HEK293 (cell line): ENCODE results near the gene DAAM1.

ENCODE experiments used
- CTCF ChIA-PET: fragments of 350-600 bp; formaldehyde crosslinking; extraction: SDS; loops from one replicate; lab custom pipeline; 2021; ENCODE audit warnings: antibody characterized with exemption; lab: Yijun Ruan, JAX
- POLR2A ChIA-PET: fragments of 300-600 bp; formaldehyde crosslinking; extraction: SDS; loops from one replicate; lab custom pipeline; 2020; ENCODE audit warnings: antibody characterized with exemption, inconsistent platforms; lab: Yijun Ruan, JAX
- H3K27ac ChIP-seq: fragments of 200-500 bp; sonication (Bioruptor generic); 2 replicates; pipeline ENCODE4 v1.5.1; 2014; ENCODE audit warnings: low read depth, low read length, control low read depth, inconsistent platforms; ENCODE audit errors: extremely low read depth
- H3K36me3 ChIP-seq, 2 experiments: fragments of 200-500 bp in 1 of 2; sonication (Bioruptor generic) in 1 of 2; 1 replicate in 1 of 2; 2 replicates in 1 of 2; pipeline ENCODE4 v1.5.1; 2014 to 2017; ENCODE audit warnings: inconsistent platforms in 2 of 2, low read length in 2 of 2; ENCODE audit not compliant: control insufficient read depth in 2 of 2, insufficient read depth in 1 of 2
- H3K4me1 ChIP-seq: fragments of 200-500 bp; sonication (Bioruptor generic); 2 replicates; pipeline ENCODE4 v1.5.1; 2014; ENCODE audit warnings: mild to moderate bottlenecking, low read length, inconsistent platforms; ENCODE audit not compliant: control insufficient read depth, insufficient read depth
- H3K4me3 ChIP-seq: 2 replicates; pipeline ENCODE4 v1.5.1; 2011; ENCODE audit warnings: low read depth, mild to moderate bottlenecking, control low read depth, low read length, moderate library complexity
- H3K9me3 ChIP-seq: fragments of 200-500 bp; sonication (Bioruptor generic); 2 replicates; pipeline ENCODE4 v1.5.1; 2014; ENCODE audit warnings: low read depth, low read length, inconsistent platforms; ENCODE audit not compliant: control insufficient read depth, insufficient read depth
- BCL11A ChIP-seq: fragments of 450-650 bp; formaldehyde crosslinking; IDR thresholded peaks from 2 replicates; pipeline ENCODE4 v1.5.1; 2016; ENCODE audit warnings: low read depth, missing biosample characterization, missing genetic modification characterization
- GFI1B ChIP-seq: fragments of 450-650 bp; formaldehyde crosslinking; IDR thresholded peaks from 2 replicates; pipeline ENCODE4 v1.5.1; 2016; ENCODE audit warnings: missing biosample characterization, missing genetic modification characterization
- MEIS1 ChIP-seq: sonication (generic); formaldehyde crosslinking; IDR thresholded peaks from 2 replicates; pipeline ENCODE4 v1.8.1; 2022; ENCODE audit warnings: missing genetic modification reagents, mild to moderate bottlenecking, borderline replicate concordance
- SP7 ChIP-seq: fragments of 450-650 bp; formaldehyde crosslinking; IDR thresholded peaks from 2 replicates; pipeline ENCODE4 v1.5.1; 2016; ENCODE audit warnings: missing biosample characterization, missing genetic modification characterization
- WT1 ChIP-seq: fragments of 450-650 bp; formaldehyde crosslinking; IDR thresholded peaks from 2 replicates; pipeline ENCODE4 v1.5.1; 2016; ENCODE audit warnings: missing biosample characterization, missing genetic modification characterization
- ZBTB21 ChIP-seq: fragments of 450-650 bp; formaldehyde crosslinking; IDR thresholded peaks from 2 replicates; pipeline ENCODE4 v1.5.1; 2017; ENCODE audit warnings: missing biosample characterization, missing genetic modification characterization
- ZFP69B ChIP-seq: fragments of 450-650 bp; formaldehyde crosslinking; IDR thresholded peaks from 2 replicates; pipeline ENCODE4 v1.5.1; 2016; ENCODE audit warnings: missing biosample characterization, missing genetic modification characterization
- ZNF121 ChIP-seq: fragments of 450-650 bp; formaldehyde crosslinking; IDR thresholded peaks from 2 replicates; pipeline ENCODE4 v1.5.1; 2016; ENCODE audit warnings: missing biosample characterization, missing genetic modification characterization
- ZNF140 ChIP-seq: fragments of 450-650 bp; formaldehyde crosslinking; IDR thresholded peaks from 2 replicates; pipeline ENCODE4 v1.5.1; 2016; ENCODE audit warnings: missing biosample characterization, missing genetic modification characterization
- ZNF184 ChIP-seq: fragments of 450-650 bp; IDR thresholded peaks from 2 replicates; pipeline ENCODE4 v1.5.1; 2018; ENCODE audit warnings: missing biosample characterization, mild to moderate bottlenecking, missing genetic modification characterization
- ZNF19 ChIP-seq: fragments of 450-650 bp; formaldehyde crosslinking; IDR thresholded peaks from 2 replicates; pipeline ENCODE4; 2016; ENCODE audit warnings: missing biosample characterization, missing genetic modification characterization, low read depth
- ZNF248 ChIP-seq: fragments of 450-650 bp; formaldehyde crosslinking; IDR thresholded peaks from 2 replicates; pipeline ENCODE4 v1.5.1; 2017; ENCODE audit warnings: missing biosample characterization, missing genetic modification characterization
- ZNF26 ChIP-seq: fragments of 450-650 bp; formaldehyde crosslinking; IDR thresholded peaks from 2 replicates; pipeline ENCODE4 v1.5.1; 2016; ENCODE audit warnings: missing biosample characterization, missing genetic modification characterization
- ZNF335 ChIP-seq: fragments of 450-650 bp; formaldehyde crosslinking; conservative IDR thresholded peaks from 2 replicates; pipeline ENCODE4 v1.5.1; 2016; ENCODE audit warnings: missing biosample characterization, missing genetic modification characterization
- ZNF341 ChIP-seq: fragments of 450-650 bp; formaldehyde crosslinking; IDR thresholded peaks from 2 replicates; pipeline ENCODE4; 2016; ENCODE audit warnings: low read depth, missing biosample characterization, missing genetic modification characterization
- ZNF366 ChIP-seq: fragments of 450-650 bp; formaldehyde crosslinking; conservative IDR thresholded peaks from 2 replicates; pipeline ENCODE4 v1.5.1; 2016; ENCODE audit warnings: missing biosample characterization, missing genetic modification characterization
- ZNF404 ChIP-seq: fragments of 450-650 bp; formaldehyde crosslinking; IDR thresholded peaks from 2 replicates; pipeline ENCODE4 v1.5.1; 2017; ENCODE audit warnings: missing biosample characterization, missing genetic modification characterization
- ZNF560 ChIP-seq: fragments of 450-650 bp; formaldehyde crosslinking; IDR thresholded peaks from 2 replicates; pipeline ENCODE4 v1.5.1; 2017; ENCODE audit warnings: missing biosample characterization, missing genetic modification characterization, borderline replicate concordance
- ZNF658 ChIP-seq: fragments of 450-650 bp; formaldehyde crosslinking; IDR thresholded peaks from 2 replicates; pipeline ENCODE4; 2016; ENCODE audit warnings: missing biosample characterization, missing genetic modification characterization
- ZNF670 ChIP-seq: fragments of 450-650 bp; formaldehyde crosslinking; IDR thresholded peaks from 2 replicates; pipeline ENCODE4 v1.5.1; 2016; ENCODE audit warnings: missing biosample characterization, missing genetic modification characterization, low read depth
- ZNF677 ChIP-seq: fragments of 450-650 bp; IDR thresholded peaks from 2 replicates; pipeline ENCODE4 v1.5.0; 2018; ENCODE audit warnings: missing biosample characterization, mild to moderate bottlenecking, missing genetic modification characterization, moderate library complexity
- ZSCAN30 ChIP-seq: fragments of 450-650 bp; IDR thresholded peaks from 2 replicates; pipeline ENCODE4 v1.5.1; 2018; ENCODE audit warnings: missing biosample characterization, mild to moderate bottlenecking, missing genetic modification characterization, moderate library complexity
- ZXDB ChIP-seq: fragments of 450-650 bp; formaldehyde crosslinking; IDR thresholded peaks from 2 replicates; pipeline ENCODE4 v1.5.1; 2016; ENCODE audit warnings: missing biosample characterization, missing genetic modification characterization
- TF ChIP-seq, protein P1 (sequence below): fragments of 450-650 bp; formaldehyde crosslinking; IDR thresholded peaks from 2 replicates; pipeline ENCODE4 v1.5.1; 2016; ENCODE audit warnings: missing biosample characterization, missing genetic modification characterization
- TF ChIP-seq, protein P2 (sequence below): fragments of 450-650 bp; formaldehyde crosslinking; IDR thresholded peaks from 2 replicates; pipeline ENCODE4 v1.5.1; 2016; ENCODE audit warnings: missing biosample characterization, missing genetic modification characterization
- TF ChIP-seq, protein P3 (sequence below): fragments of 450-650 bp; formaldehyde crosslinking; conservative IDR thresholded peaks from 2 replicates; pipeline ENCODE4 v1.5.1; 2016; ENCODE audit warnings: low read depth, missing biosample characterization, missing genetic modification characterization

DAAM1 gene

GRCh38 chr14:59310633-59311032 is 122.2 kb downstream of the DAAM1 start:
- peaks cover 15% of the 10 kb centered on the region for H3K4me1 ChIP-seq
- ChIA-PET POLR2A (no interaction called here), CTCF (no interaction called here)
- no peak overlapping the region for H3K4me3 ChIP-seq
- no peaks in the 10 kb centered on the region for H3K36me3 ChIP-seq
- TF ChIP-seq ZBTB21 (tag by site-specific recombination) (no peak), ZXDB (no peak), ZNF19 (no peak), ZNF341 (tag by site-specific recombination) (no peak), ZFP69B (tag by site-specific recombination) (no peak), SP7 (tag by site-specific recombination) (peak; percentile 66; the same call in 1 of the 2 replicates), MEIS1 (0 out of 2 replicates have a peak, but pooled peaks have one; percentile 46), ZNF677 (tag by site-specific recombination) (no peak), ZSCAN30 (tag by site-specific recombination) (no peak), WT1 (tag by site-specific recombination) (0 out of 2 replicates have a peak, but pooled peaks have one; percentile 14), ZNF26 (no peak), ZNF335 (no peak), ZNF404 (tag by site-specific recombination) (no peak)
- TF ChIP-seq, protein P1, sequence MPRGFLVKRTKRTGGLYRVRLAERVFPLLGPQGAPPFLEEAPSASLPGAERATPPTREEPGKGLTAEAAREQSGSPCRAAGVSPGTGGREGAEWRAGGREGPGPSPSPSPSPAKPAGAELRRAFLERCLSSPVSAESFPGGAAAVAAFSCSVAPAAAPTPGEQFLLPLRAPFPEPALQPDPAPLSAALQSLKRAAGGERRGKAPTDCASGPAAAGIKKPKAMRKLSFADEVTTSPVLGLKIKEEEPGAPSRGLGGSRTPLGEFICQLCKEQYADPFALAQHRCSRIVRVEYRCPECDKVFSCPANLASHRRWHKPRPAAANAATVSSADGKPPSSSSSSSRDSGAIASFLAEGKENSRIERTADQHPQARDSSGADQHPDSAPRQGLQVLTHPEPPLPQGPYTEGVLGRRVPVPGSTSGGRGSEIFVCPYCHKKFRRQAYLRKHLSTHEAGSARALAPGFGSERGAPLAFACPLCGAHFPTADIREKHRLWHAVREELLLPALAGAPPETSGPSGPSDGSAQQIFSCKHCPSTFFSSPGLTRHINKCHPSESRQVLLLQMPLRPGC = no peak
- H3K9me3 ChIP-seq = no peaks in the 10 kb centered on the region
- H3K27ac ChIP-seq = no peak overlapping the region

GRCh38 chr14:59311723-59312122 is 123.3 kb downstream of the DAAM1 start:
- no peak overlapping the region for H3K4me3 ChIP-seq
- peaks cover 8% of the 10 kb centered on the region; the same call in 1 of the 2 replicates for H3K4me1 ChIP-seq
- H3K27ac ChIP-seq = no peak overlapping the region
- H3K9me3 ChIP-seq = no peaks in the 10 kb centered on the region
- TF ChIP-seq ZNF121 (tag by site-specific recombination) = peak; percentile 55; the same call in 1 of the 2 replicates
- no peak for TF ChIP-seq ZNF184 (tag by site-specific recombination)
- no peak for TF ChIP-seq ZNF366
- TF ChIP-seq ZNF560 (tag by site-specific recombination) = no peak
- no peak for TF ChIP-seq ZNF248
- no peak for TF ChIP-seq ZNF140 (tag by site-specific recombination)
- ChIA-PET POLR2A (no interaction called here), CTCF (no interaction called here)
- H3K36me3 ChIP-seq = no peaks in the 10 kb centered on the region

- no peaks in the 10 kb centered on the region for H3K9me3 ChIP-seq
- no peaks in the 10 kb centered on the region for H3K36me3 ChIP-seq
- CTCF ChIA-PET = interaction anchor here (0.9 kb wide), 1 partner anchor 21 kb away, joined by 5 read pairs; no protein-coding TSS in a partner anchor
- POLR2A ChIA-PET = interaction anchor here (1.7 kb wide), 1 partner anchor 125 kb away, joined by 7 read pairs; the partner anchor contains the start of gene DAAM1
- peaks cover 4% of the 10 kb centered on the region; the same call in 1 of the 2 replicates for H3K4me1 ChIP-seq
- H3K27ac ChIP-seq = no peak overlapping the region
- H3K4me3 ChIP-seq = no peak overlapping the region
- TF ChIP-seq, protein P2, sequence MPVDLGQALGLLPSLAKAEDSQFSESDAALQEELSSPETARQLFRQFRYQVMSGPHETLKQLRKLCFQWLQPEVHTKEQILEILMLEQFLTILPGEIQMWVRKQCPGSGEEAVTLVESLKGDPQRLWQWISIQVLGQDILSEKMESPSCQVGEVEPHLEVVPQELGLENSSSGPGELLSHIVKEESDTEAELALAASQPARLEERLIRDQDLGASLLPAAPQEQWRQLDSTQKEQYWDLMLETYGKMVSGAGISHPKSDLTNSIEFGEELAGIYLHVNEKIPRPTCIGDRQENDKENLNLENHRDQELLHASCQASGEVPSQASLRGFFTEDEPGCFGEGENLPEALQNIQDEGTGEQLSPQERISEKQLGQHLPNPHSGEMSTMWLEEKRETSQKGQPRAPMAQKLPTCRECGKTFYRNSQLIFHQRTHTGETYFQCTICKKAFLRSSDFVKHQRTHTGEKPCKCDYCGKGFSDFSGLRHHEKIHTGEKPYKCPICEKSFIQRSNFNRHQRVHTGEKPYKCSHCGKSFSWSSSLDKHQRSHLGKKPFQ (tag by site-specific recombination) = no peak
- TF ChIP-seq, protein P3, sequence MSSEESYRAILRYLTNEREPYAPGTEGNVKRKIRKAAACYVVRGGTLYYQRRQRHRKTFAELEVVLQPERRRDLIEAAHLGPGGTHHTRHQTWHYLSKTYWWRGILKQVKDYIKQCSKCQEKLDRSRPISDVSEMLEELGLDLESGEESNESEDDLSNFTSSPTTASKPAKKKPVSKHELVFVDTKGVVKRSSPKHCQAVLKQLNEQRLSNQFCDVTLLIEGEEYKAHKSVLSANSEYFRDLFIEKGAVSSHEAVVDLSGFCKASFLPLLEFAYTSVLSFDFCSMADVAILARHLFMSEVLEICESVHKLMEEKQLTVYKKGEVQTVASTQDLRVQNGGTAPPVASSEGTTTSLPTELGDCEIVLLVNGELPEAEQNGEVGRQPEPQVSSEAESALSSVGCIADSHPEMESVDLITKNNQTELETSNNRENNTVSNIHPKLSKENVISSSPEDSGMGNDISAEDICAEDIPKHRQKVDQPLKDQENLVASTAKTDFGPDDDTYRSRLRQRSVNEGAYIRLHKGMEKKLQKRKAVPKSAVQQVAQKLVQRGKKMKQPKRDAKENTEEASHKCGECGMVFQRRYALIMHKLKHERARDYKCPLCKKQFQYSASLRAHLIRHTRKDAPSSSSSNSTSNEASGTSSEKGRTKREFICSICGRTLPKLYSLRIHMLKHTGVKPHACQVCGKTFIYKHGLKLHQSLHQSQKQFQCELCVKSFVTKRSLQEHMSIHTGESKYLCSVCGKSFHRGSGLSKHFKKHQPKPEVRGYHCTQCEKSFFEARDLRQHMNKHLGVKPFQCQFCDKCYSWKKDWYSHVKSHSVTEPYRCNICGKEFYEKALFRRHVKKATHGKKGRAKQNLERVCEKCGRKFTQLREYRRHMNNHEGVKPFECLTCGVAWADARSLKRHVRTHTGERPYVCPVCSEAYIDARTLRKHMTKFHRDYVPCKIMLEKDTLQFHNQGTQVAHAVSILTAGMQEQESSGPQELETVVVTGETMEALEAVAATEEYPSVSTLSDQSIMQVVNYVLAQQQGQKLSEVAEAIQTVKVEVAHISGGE (tag by site-specific recombination) = no peak
- TF ChIP-seq ZNF670 (tag by site-specific recombination) (no peak), GFI1B (tag by site-specific recombination) (no peak), WT1 (tag by site-specific recombination) (no peak), ZNF658 (tag by site-specific recombination) (no peak), BCL11A (tag by site-specific recombination) (no peak)
These were observed 124.7 kb downstream of the DAAM1 start for GRCh38 chr14:59313144-59313651.
